Fibroblast of lung (primary cell): ENCODE measurements around the gene DLK1.

ENCODE experiments used
- EZH2 ChIP-seq: IDR thresholded peaks from 2 replicates; pipeline ENCODE4 v1.5.1; 2012; ENCODE audit warnings: low read length, control low read depth, mild to moderate bottlenecking; ENCODE audit errors: missing control alignments
- TF ChIP-seq, protein P1 (sequence below), 2 donors: IDR thresholded peaks in 1 of 2; conservative IDR thresholded peaks in 1 of 2; 1 replicate in 1 of 2; 2 replicates in 1 of 2; pipeline ENCODE4 v1.5.1; 2011 to 2012; ENCODE audit warnings: low read length in 2 of 2, control low read depth in 1 of 2, inconsistent platforms in 1 of 2, low read depth in 1 of 2, mild to moderate bottlenecking in 1 of 2

DNA sequence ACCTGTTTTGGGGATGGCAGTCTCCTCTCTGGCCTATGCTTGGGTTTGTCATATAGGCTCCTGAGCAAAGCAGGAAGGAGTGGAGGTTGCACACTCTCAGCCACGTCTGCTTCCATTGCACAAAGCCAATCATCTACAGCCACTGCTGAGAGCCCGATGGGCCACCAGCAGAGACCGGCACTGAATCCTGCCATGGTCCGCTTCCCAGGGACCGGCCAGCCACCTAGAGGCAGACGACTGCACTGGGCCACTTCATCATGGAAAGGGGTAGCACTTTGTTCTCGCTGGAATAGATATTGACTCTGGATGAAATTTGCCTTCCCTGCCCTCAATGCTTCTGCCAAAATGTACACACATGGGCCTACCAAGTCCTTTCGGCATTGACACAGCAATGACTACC, 22.3 kb downstream of the DLK1 start:
- no peak for TF ChIP-seq EZH2
- TF ChIP-seq, protein P1, sequence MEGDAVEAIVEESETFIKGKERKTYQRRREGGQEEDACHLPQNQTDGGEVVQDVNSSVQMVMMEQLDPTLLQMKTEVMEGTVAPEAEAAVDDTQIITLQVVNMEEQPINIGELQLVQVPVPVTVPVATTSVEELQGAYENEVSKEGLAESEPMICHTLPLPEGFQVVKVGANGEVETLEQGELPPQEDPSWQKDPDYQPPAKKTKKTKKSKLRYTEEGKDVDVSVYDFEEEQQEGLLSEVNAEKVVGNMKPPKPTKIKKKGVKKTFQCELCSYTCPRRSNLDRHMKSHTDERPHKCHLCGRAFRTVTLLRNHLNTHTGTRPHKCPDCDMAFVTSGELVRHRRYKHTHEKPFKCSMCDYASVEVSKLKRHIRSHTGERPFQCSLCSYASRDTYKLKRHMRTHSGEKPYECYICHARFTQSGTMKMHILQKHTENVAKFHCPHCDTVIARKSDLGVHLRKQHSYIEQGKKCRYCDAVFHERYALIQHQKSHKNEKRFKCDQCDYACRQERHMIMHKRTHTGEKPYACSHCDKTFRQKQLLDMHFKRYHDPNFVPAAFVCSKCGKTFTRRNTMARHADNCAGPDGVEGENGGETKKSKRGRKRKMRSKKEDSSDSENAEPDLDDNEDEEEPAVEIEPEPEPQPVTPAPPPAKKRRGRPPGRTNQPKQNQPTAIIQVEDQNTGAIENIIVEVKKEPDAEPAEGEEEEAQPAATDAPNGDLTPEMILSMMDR (conservative IDR thresholded peaks at IDR 0.05 in 1 of 2, IDR thresholded peaks at IDR 0.05 in 1 of 2; ENCODE audit: low read depth in 1 of 2, low read length in 2 of 2) = no peak
